DND-41 (cell line): ENCODE results near the gene PELI1.

Source experiments
- ATAC-seq: fragments of 200-7000 bp; cut with Tn5 transposase; 3 replicates; pipeline ENCODE4 v1.9.1; 2021; ENCODE audit warnings: low read depth; ENCODE audit not compliant: insufficient read depth
- DNase-seq: peaks from one replicate; pipeline ENCODE4 v3.0.0-alpha.2; 2020
- H2AFZ ChIP-seq: 2 replicates; pipeline ENCODE4 v1.6.0; 2012; ENCODE audit warnings: low read depth, low read length
- H3K27ac ChIP-seq: 2 replicates; pipeline ENCODE4 v1.5.1; 2012; ENCODE audit warnings: low read length, inconsistent platforms
- H3K27me3 ChIP-seq: fragments of 200-600 bp; sonication (generic); 2 replicates; pipeline ENCODE4 v1.6.0; 2012; ENCODE audit warnings: low read length, mild to moderate bottlenecking, inconsistent platforms; ENCODE audit not compliant: insufficient read depth, poor library complexity
- H3K36me3 ChIP-seq: 2 replicates; pipeline ENCODE4 v1.5.1; 2012; ENCODE audit warnings: low read length, inconsistent platforms; ENCODE audit not compliant: insufficient read depth
- H3K4me1 ChIP-seq: 2 replicates; pipeline ENCODE4 v1.5.1; 2012; ENCODE audit warnings: mild to moderate bottlenecking, low read length; ENCODE audit not compliant: insufficient read depth
- H3K4me2 ChIP-seq: 2 replicates; pipeline ENCODE4 v1.6.0; 2012; ENCODE audit warnings: mild to moderate bottlenecking, moderate library complexity, low read length, inconsistent platforms; ENCODE audit not compliant: insufficient read depth
- H3K4me3 ChIP-seq, 2 experiments: fragments of 200-600 bp in 1 of 2; shearing (Covaris generic) in 1 of 2; 2 replicates each; pipeline ENCODE4 v1.5.1; 2012 to 2016; ENCODE audit warnings: inconsistent platforms in 2 of 2, low read length in 2 of 2, mild to moderate bottlenecking in 2 of 2, low read depth in 1 of 2, moderate library complexity in 1 of 2
- H3K79me2 ChIP-seq: 2 replicates; pipeline ENCODE4 v1.6.0; 2012; ENCODE audit warnings: low read length, inconsistent platforms; ENCODE audit not compliant: insufficient read depth
- H3K9ac ChIP-seq: 2 replicates; pipeline ENCODE4 v1.6.0; 2012; ENCODE audit warnings: low read depth, mild to moderate bottlenecking, inconsistent platforms, low read length, moderate library complexity
- H3K9me3 ChIP-seq: 2 replicates; pipeline ENCODE4 v1.5.1; 2012; ENCODE audit warnings: low read length, moderate library complexity, mild to moderate bottlenecking, inconsistent platforms; ENCODE audit not compliant: insufficient read depth, severe bottlenecking
- H4K20me1 ChIP-seq: 2 replicates; pipeline ENCODE4 v1.6.0; 2012; ENCODE audit warnings: low read length; ENCODE audit not compliant: insufficient read depth
- CTCF ChIP-seq: IDR thresholded peaks from 2 replicates; pipeline ENCODE4 v1.5.1; 2012; ENCODE audit warnings: borderline replicate concordance, low read length, moderate library complexity, mild to moderate bottlenecking; ENCODE audit not compliant: poor library complexity, severe bottlenecking; ENCODE audit errors: extremely low read depth
- EZH2 ChIP-seq: IDR thresholded peaks from 3 replicates; pipeline ENCODE4 v1.6.1; 2012; ENCODE audit warnings: borderline replicate concordance, low read depth, mild to moderate bottlenecking, moderate library complexity, low read length, inconsistent platforms; ENCODE audit not compliant: severe bottlenecking

PELI1 gene

GRCh38 chr2:64127119-64127518, 17.1 kb downstream of the PELI1 start:
- no peak overlapping the region for H3K4me3 ChIP-seq
- no peaks in the 10 kb centered on the region for H3K36me3 ChIP-seq
- DNase-seq: no peak
- no peaks in the 10 kb centered on the region for H3K9me3 ChIP-seq
- H3K79me2 ChIP-seq: peaks cover 4% of the 10 kb centered on the region; the same call in 1 of the 2 replicates
- peaks cover 3% of the 10 kb centered on the region; the same call in 1 of the 2 replicates for H4K20me1 ChIP-seq
- H3K4me2 ChIP-seq: no peak overlapping the region
- ATAC-seq: no peak
- no peak for TF ChIP-seq CTCF
- TF ChIP-seq EZH2: no peak
- no peaks in the 10 kb centered on the region for H3K27me3 ChIP-seq
- no peak overlapping the region for H3K9ac ChIP-seq
- no peaks in the 10 kb centered on the region for H3K4me1 ChIP-seq
- H3K27ac ChIP-seq: no peak overlapping the region
- H2AFZ ChIP-seq: no peak overlapping the region

GRCh38 chr2:64126601-64127000, 17.6 kb downstream of the PELI1 start:
- ATAC-seq (no peak), DNase-seq (no peak)
- Histone ChIP-seq H3K36me3 (no peaks in the 10 kb centered on the region), H3K9me3 (no peaks in the 10 kb centered on the region), H3K27me3 (no peaks in the 10 kb centered on the region), H3K9ac (no peak overlapping the region), H3K4me3 (no peak overlapping the region), H3K79me2 (0 out of 2 replicates have a peak, but pooled peaks cover 3% of the 10 kb centered on the region), H3K4me1 (no peaks in the 10 kb centered on the region), H3K27ac (no peak overlapping the region), H3K4me2 (no peak overlapping the region), H4K20me1 (peaks cover 3% of the 10 kb centered on the region; the same call in 1 of the 2 replicates), H2AFZ (no peak overlapping the region)
- TF ChIP-seq CTCF: no peak

GRCh38 chr2:64124571-64124970, 19.6 kb downstream of the PELI1 start:
- TF ChIP-seq CTCF (no peak), EZH2 (no peak)
- no peaks in the 10 kb centered on the region for H3K36me3 ChIP-seq
- H3K27ac ChIP-seq: no peak overlapping the region
- no peaks in the 10 kb centered on the region for H3K79me2 ChIP-seq
- no peak overlapping the region for H3K9ac ChIP-seq
- no peak overlapping the region for H3K4me2 ChIP-seq
- ATAC-seq (no peak), DNase-seq (no peak)
- peaks cover 3% of the 10 kb centered on the region; the same call in 1 of the 2 replicates for H4K20me1 ChIP-seq
- H3K4me1 ChIP-seq: no peaks in the 10 kb centered on the region
- no peaks in the 10 kb centered on the region for H3K27me3 ChIP-seq
- no peaks in the 10 kb centered on the region for H3K9me3 ChIP-seq
- no peak overlapping the region for H3K4me3 ChIP-seq
- H2AFZ ChIP-seq: no peak overlapping the region

- H3K36me3 ChIP-seq: no peaks in the 10 kb centered on the region
- no peaks in the 10 kb centered on the region for H3K27me3 ChIP-seq
- H3K9me3 ChIP-seq: no peaks in the 10 kb centered on the region
- DNase-seq (no peak), ATAC-seq (no peak)
- no peaks in the 10 kb centered on the region for H3K79me2 ChIP-seq
- no peak overlapping the region for H2AFZ ChIP-seq
- no peak overlapping the region for H3K4me2 ChIP-seq
- TF ChIP-seq EZH2: no peak
- no peak for TF ChIP-seq CTCF
- no peaks in the 10 kb centered on the region for H3K4me1 ChIP-seq
- H3K27ac ChIP-seq: no peak overlapping the region
- H3K4me3 ChIP-seq: no peak overlapping the region
- H4K20me1 ChIP-seq: peaks cover 3% of the 10 kb centered on the region; the same call in 1 of the 2 replicates
- H3K9ac ChIP-seq: no peak overlapping the region
Observed at GRCh38 chr2:64124168-64124567, 20.1 kb downstream of the PELI1 start.
